K562 (cell line): ENCODE data around the gene NMUR2. TPM values are rescaled to one million over a fixed set of nuclear protein-coding genes. Genes with fewer than 3 reads are reported as not detected.

ENCODE experiments used
- ATAC-seq: fragments of 200-7000 bp; cut with Tn5 transposase; 3 replicates; pipeline ENCODE4 v1.9.1; 2020; ENCODE audit warnings: moderate library complexity
- BruUV-seq: library from RNA; stranded (reverse); fragments of 400-500 nt; replicated peaks from 2 replicates; lab custom pipeline; 2021; lab: Mats Ljungman, UMichigan
- CTCF ChIA-PET: fragments of 300-600 bp; formaldehyde crosslinking; extraction: SDS; loops from one replicate; lab custom pipeline; 2021; ENCODE audit warnings: low intra/inter-chr PET ratio; lab: Yijun Ruan, JAX
- POLR2A ChIA-PET: fragments of 300-600, 350-650 bp; sonication (Branson Sonifier 250); formaldehyde crosslinking; extraction: SDS; loops from one replicate; lab custom pipeline; 2021; ENCODE audit warnings: antibody characterized with exemption, inconsistent platforms; lab: Yijun Ruan, JAX
- DNase-seq, 4 experiments: peaks; one replicate each; pipeline versions ENCODE4 v3.0.0 to v3.0.0-alpha.2; 2011 to 2018; ENCODE audit warnings: low spot score in 3 of 4, mixed read lengths in 3 of 4; ENCODE audit errors: extremely low read depth in 1 of 4
- FAIRE-seq: peaks from 2 replicates; lab custom pipeline; 2011; peaks lifted over from hg19 to GRCh38; lab: Jason Lieb, UNC
- H2AFZ ChIP-seq: 2 replicates; pipeline ENCODE4 v1.6.0; 2011; ENCODE audit warnings: low read depth, low read length, control low read depth, inconsistent platforms
- H3K27ac ChIP-seq: fragments of 200-600 bp; 3 replicates; pipeline ENCODE4 v1.8.0; 2011; ENCODE audit warnings: low read depth, mild to moderate bottlenecking, control low read depth, inconsistent platforms, low read length, moderate library complexity, mixed read lengths; ENCODE audit errors: extremely low read depth
- H3K27me3 ChIP-seq, 2 experiments: fragments of 300-600 bp in 1 of 2; 2 replicates in 1 of 2; 3 replicates in 1 of 2; pipeline versions ENCODE4 v1.6.0 to v1.8.0; 2011; ENCODE audit warnings: inconsistent platforms in 2 of 2, low read length in 2 of 2, mild to moderate bottlenecking in 1 of 2, mixed read lengths in 1 of 2, moderate library complexity in 1 of 2; ENCODE audit not compliant: control insufficient read depth in 2 of 2, insufficient read depth in 2 of 2
- H3K36me3 ChIP-seq: fragments of 300-600 bp; 3 replicates; pipeline ENCODE4 v1.8.0; 2011; ENCODE audit warnings: mild to moderate bottlenecking, low read length, inconsistent platforms; ENCODE audit not compliant: control insufficient read depth, insufficient read depth
- H3K4me1 ChIP-seq, 2 experiments: fragments of 200-600 bp in 1 of 2; replicated peaks in 1 of 2; 2 replicates in 1 of 2; 3 replicates in 1 of 2; pipeline versions ENCODE4 v1.5.1 to v1.8.0; 2011; ENCODE audit warnings: inconsistent platforms in 2 of 2, low read length in 2 of 2, mild to moderate bottlenecking in 1 of 2, mixed read lengths in 1 of 2, moderate library complexity in 1 of 2; ENCODE audit not compliant: control insufficient read depth in 2 of 2, insufficient read depth in 2 of 2
- H3K4me2 ChIP-seq: 2 replicates; pipeline ENCODE4 v1.6.1; 2011; ENCODE audit warnings: low read length, control low read depth, inconsistent platforms, mixed read lengths; ENCODE audit not compliant: insufficient read depth
- H3K4me3 ChIP-seq: fragments of 200-600 bp; sonication (generic), shearing (Covaris generic); 2 replicates; pipeline ENCODE4 v1.5.1; 2016; ENCODE audit warnings: control low read depth, inconsistent platforms
- H3K79me2 ChIP-seq: fragments of 200-600 bp; 3 replicates; pipeline ENCODE4 v1.8.0; 2011; ENCODE audit warnings: low read length, inconsistent platforms; ENCODE audit not compliant: control insufficient read depth, insufficient read depth
- H3K9ac ChIP-seq, 2 experiments: 2 replicates each; pipeline versions ENCODE4 v1.6.0 to v1.6.1; 2011; ENCODE audit warnings: low read depth in 2 of 2, low read length in 2 of 2, control low read depth in 1 of 2, inconsistent platforms in 1 of 2, mild to moderate bottlenecking in 1 of 2, mixed read lengths in 1 of 2; ENCODE audit not compliant: insufficient read depth in 1 of 2
- H3K9me1 ChIP-seq: one replicate; pipeline ENCODE4 v1.6.0; 2011; ENCODE audit warnings: inconsistent platforms, mild to moderate bottlenecking, low read length, moderate library complexity; ENCODE audit not compliant: control insufficient read depth, insufficient read depth
- H3K9me3 ChIP-seq: replicated peaks from 2 replicates; pipeline ENCODE4 v1.5.1; 2011; ENCODE audit warnings: low read depth, low read length, inconsistent platforms; ENCODE audit not compliant: control insufficient read depth, insufficient read depth
- H4K20me1 ChIP-seq: replicated peaks from 2 replicates; pipeline ENCODE4 v1.6.1; 2011; ENCODE audit warnings: low read length, inconsistent platforms, mixed read lengths; ENCODE audit not compliant: control insufficient read depth, insufficient read depth
- FOXM1 ChIP-seq, 2 experiments: fragments of 450-650 bp in 1 of 2; sonication (generic) in 1 of 2; formaldehyde crosslinking in 1 of 2; IDR thresholded peaks; 2 replicates each; pipeline versions ENCODE4 v1.6.1 to v1.9.0; 2017 to 2022; ENCODE audit warnings: low read depth in 2 of 2, mild to moderate bottlenecking in 2 of 2, missing genetic modification reagents in 1 of 2, moderate library complexity in 1 of 2
- POU5F1 ChIP-seq: fragments of 150-350 bp; IDR thresholded peaks from 2 replicates; pipeline ENCODE4 v1.6.1; 2014; ENCODE audit warnings: borderline replicate concordance, low read length, low read depth, mild to moderate bottlenecking; ENCODE audit not compliant: partially characterized antibody
- TCFL5 ChIP-seq: fragments of 250-450 bp; sonication (Bioruptor Pico); conservative IDR thresholded peaks from 2 replicates; pipeline ENCODE4 v1.6.1; 2021; ENCODE audit warnings: mild to moderate bottlenecking, moderate library complexity, matching md5 sums
- WGBS: fragments of 100-300 bp; shearing (Covaris generic); methylation state at CpG from one replicate; pipeline ENCODE4 v1.1.6; 2016; ENCODE audit warnings: low coverage, mixed read lengths; ENCODE audit not compliant: insufficient coverage; ENCODE audit errors: missing lambda C conversion rate; 5-methylcytosine and 5-hydroxymethylcytosine counted together
- in situ Hi-C: fragments of 300-500 bp; cut with MboI; formaldehyde crosslinking; loops from 4 replicates; pipeline ENCODE4 v1.15.0; 2018; ENCODE audit warnings: inconsistent platforms, mixed read lengths
- intact Hi-C: fragments of 100-400 bp; cut with micrococcal nuclease; formaldehyde crosslinking; loops from 2 replicates; pipeline ENCODE4 v1.14.2; 2022
- polyA plus RNA-seq, 8 experiments: library from polyadenylated mRNA; depleted of rRNA in 4 of 8; stranded (reverse) in 5 of 8; unstranded in 3 of 8; fragments of >200 nt; fragmentation: Nextera tagmentation in 2 of 8; fragmentation: Illumina TruSeq in 1 of 8; extraction: Ambion mirVana in 2 of 8; extraction: Trizol in 1 of 8; gene quantifications; 2 replicates each; pipeline versions ENCODE4 v1.2.1 to v1.2.3, GENCODE V29; 2011 to 2014; ENCODE audit warnings: inconsistent platforms in 1 of 8, missing spikeins in 1 of 8
- total RNA-seq, 7 experiments: library from RNA; depleted of rRNA in 6 of 7; stranded (reverse); fragments of >200 nt in 6 of 7; fragmentation: Illumina TruSeq in 2 of 7; extraction: Trizol in 2 of 7; gene quantifications; 2 replicates each; pipeline versions ENCODE4 v1.2.1 to v1.2.3, GENCODE V29; 2011 to 2021; ENCODE audit warnings: low replicate concordance in 1 of 7
- TF ChIP-seq, protein P1 (sequence below): fragments of 250-450 bp; sonication (Bioruptor Pico); IDR thresholded peaks from 2 replicates; pipeline ENCODE4 v1.4.0; 2020; ENCODE audit warnings: mild to moderate bottlenecking, moderate library complexity, borderline replicate concordance

Gene NMUR2
- total and polyA plus RNA-seq, 9 of the 15 experiments (the other 6 are each of a cell fraction or from before 2014, with no cell fraction given), result not detected

DNA sequence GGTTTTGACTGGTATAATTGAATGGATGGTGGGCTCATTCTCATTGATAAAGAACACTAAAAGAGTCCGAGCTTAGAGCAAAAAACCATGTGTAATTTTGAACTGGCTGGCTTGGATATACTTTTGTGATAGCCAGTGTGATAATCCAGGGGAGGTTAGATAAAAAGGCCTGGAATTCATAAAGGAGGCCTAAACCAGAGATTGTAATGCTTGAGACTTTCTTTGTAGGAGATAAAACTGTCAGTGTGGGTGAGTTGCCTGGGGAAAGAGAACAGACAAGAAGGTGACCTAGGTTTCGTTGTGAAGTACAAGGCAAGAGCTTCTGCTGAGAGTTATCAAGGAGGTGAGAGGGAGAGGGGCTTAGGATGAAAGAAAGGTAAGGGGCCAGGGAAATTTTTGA is 17.0 kb upstream of the NMUR2 start:
- TF ChIP-seq POU5F1, result no peak
- TF ChIP-seq, protein P1, sequence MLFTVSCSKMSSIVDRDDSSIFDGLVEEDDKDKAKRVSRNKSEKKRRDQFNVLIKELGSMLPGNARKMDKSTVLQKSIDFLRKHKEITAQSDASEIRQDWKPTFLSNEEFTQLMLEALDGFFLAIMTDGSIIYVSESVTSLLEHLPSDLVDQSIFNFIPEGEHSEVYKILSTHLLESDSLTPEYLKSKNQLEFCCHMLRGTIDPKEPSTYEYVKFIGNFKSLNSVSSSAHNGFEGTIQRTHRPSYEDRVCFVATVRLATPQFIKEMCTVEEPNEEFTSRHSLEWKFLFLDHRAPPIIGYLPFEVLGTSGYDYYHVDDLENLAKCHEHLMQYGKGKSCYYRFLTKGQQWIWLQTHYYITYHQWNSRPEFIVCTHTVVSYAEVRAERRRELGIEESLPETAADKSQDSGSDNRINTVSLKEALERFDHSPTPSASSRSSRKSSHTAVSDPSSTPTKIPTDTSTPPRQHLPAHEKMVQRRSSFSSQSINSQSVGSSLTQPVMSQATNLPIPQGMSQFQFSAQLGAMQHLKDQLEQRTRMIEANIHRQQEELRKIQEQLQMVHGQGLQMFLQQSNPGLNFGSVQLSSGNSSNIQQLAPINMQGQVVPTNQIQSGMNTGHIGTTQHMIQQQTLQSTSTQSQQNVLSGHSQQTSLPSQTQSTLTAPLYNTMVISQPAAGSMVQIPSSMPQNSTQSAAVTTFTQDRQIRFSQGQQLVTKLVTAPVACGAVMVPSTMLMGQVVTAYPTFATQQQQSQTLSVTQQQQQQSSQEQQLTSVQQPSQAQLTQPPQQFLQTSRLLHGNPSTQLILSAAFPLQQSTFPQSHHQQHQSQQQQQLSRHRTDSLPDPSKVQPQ (CRISPR knock-in tag), result no peak
- TF ChIP-seq TCFL5 (CRISPR knock-in tag), result no peak
- TF ChIP-seq FOXM1 (IDR thresholded peaks at IDR 0.05; ENCODE audit: low read depth), result no peak
- TF ChIP-seq FOXM1 (CRISPR knock-in tag; IDR thresholded peaks at IDR 0.05; ENCODE audit: low read depth), result no peak
- Histone ChIP-seq H2AFZ (no peak overlapping the region), H3K9ac (no peak overlapping the region), H3K27ac (no peak overlapping the region), H3K4me1 (no peaks in the 10 kb centered on the region), H3K9me1 (no peaks in the 10 kb centered on the region), H3K79me2 (no peaks in the 10 kb centered on the region), H3K4me2 (no peak overlapping the region), H3K36me3 (no peaks in the 10 kb centered on the region), H4K20me1 (no peaks in the 10 kb centered on the region), H3K27me3 (no peaks in the 10 kb centered on the region), H3K9me3 (no peaks in the 10 kb centered on the region), H3K4me3 (no peak overlapping the region)
- intact Hi-C loops (no loop called here), in situ Hi-C loops (no loop called here)
- ChIA-PET POLR2A (no interaction called here), CTCF (no interaction called here)
- BruUV-seq, result no TSS peak
- no peak for FAIRE-seq
- WGBS, result 0% methylated on average over 2 of the region's 2 CpGs
- no peak for DNase-seq
- ATAC-seq, result no peak
